WTC11 (cell line): ENCODE data around the gene SLC7A6. TPM values are rescaled to one million over a fixed set of nuclear protein-coding genes. Genes with fewer than 3 reads are reported as not detected.

ENCODE experiments used
- ATAC-seq: fragments of 200-7000 bp; cut with Tn5 transposase; 2 replicates; pipeline ENCODE4 v1.10.0; 2021; ENCODE audit warnings: mild to moderate bottlenecking, moderate library complexity
- CTCF ChIA-PET: fragments of 300-600 bp; sonication (Branson Sonifier 250); formaldehyde crosslinking; loops from one replicate; lab custom pipeline; 2021; ENCODE audit warnings: antibody characterized with exemption; lab: Charles Lee
- POLR2A ChIA-PET: fragments of 350-600 bp; sonication (Branson Sonifier 250); formaldehyde crosslinking; loops from one replicate; lab custom pipeline; 2021; ENCODE audit warnings: antibody characterized with exemption; lab: Charles Lee
- DNase-seq: peaks from one replicate; pipeline ENCODE4 v3.0.0; 2021; ENCODE audit warnings: low spot score
- H3K27ac Mint-ChIP-seq: 2 replicates; pipeline ENCODE4 v1.8.0; 2021; ENCODE audit warnings: mixed read lengths
- H3K27me3 Mint-ChIP-seq: 2 replicates; pipeline ENCODE4 v1.8.0; 2021; ENCODE audit warnings: low read depth, mild to moderate bottlenecking, moderate library complexity, mixed read lengths
- H3K36me3 Mint-ChIP-seq: 2 replicates; pipeline ENCODE4 v1.8.0; 2021; ENCODE audit warnings: mixed read lengths
- H3K4me1 Mint-ChIP-seq: 2 replicates; pipeline ENCODE4 v1.8.0; 2022; ENCODE audit warnings: mixed read lengths
- H3K4me3 Mint-ChIP-seq: 2 replicates; pipeline ENCODE4 v1.8.0; 2021; ENCODE audit warnings: mild to moderate bottlenecking, moderate library complexity, mixed read lengths
- H3K9me3 Mint-ChIP-seq: 2 replicates; pipeline ENCODE4 v1.8.0; 2021; ENCODE audit warnings: mixed read lengths
- ATF1 ChIP-seq: sonication (generic); formaldehyde crosslinking; IDR thresholded peaks from 2 replicates; pipeline ENCODE4 v1.8.1; 2023; ENCODE audit warnings: mild to moderate bottlenecking, moderate library complexity, missing genetic modification reagents
- ATF2 ChIP-seq: sonication (generic); formaldehyde crosslinking; IDR thresholded peaks from 2 replicates; pipeline ENCODE4 v1.8.1; 2022; ENCODE audit warnings: low read depth, missing genetic modification reagents, borderline replicate concordance
- ATF6 ChIP-seq: sonication (generic); formaldehyde crosslinking; IDR thresholded peaks from 2 replicates; pipeline ENCODE4 v1.8.1; 2023; ENCODE audit warnings: mild to moderate bottlenecking, missing genetic modification reagents
- CREB1 ChIP-seq: sonication (generic); formaldehyde crosslinking; IDR thresholded peaks from 2 replicates; pipeline ENCODE4 v1.8.0; 2023; ENCODE audit warnings: mild to moderate bottlenecking, missing genetic modification reagents
- CREM ChIP-seq: sonication (generic); formaldehyde crosslinking; IDR thresholded peaks from 2 replicates; pipeline ENCODE4 v1.8.1; 2022; ENCODE audit warnings: mild to moderate bottlenecking, missing genetic modification reagents, moderate library complexity
- ELF4 ChIP-seq: sonication (generic); formaldehyde crosslinking; IDR thresholded peaks from 2 replicates; pipeline ENCODE4 v1.8.1; 2022; ENCODE audit warnings: low read depth, mild to moderate bottlenecking, moderate library complexity, missing genetic modification reagents
- ESRRA ChIP-seq: sonication (generic); formaldehyde crosslinking; IDR thresholded peaks from 2 replicates; pipeline ENCODE4 v1.8.1; 2022; ENCODE audit warnings: mild to moderate bottlenecking, missing genetic modification reagents, borderline replicate concordance
- FOXK1 ChIP-seq: sonication (generic); formaldehyde crosslinking; IDR thresholded peaks from 2 replicates; pipeline ENCODE4 v1.8.0; 2022; ENCODE audit warnings: mild to moderate bottlenecking, moderate library complexity, missing genetic modification reagents
- FOXP4 ChIP-seq: sonication (generic); formaldehyde crosslinking; IDR thresholded peaks from 2 replicates; pipeline ENCODE4 v1.8.0; 2022; ENCODE audit warnings: mild to moderate bottlenecking, missing genetic modification reagents
- GTF2I ChIP-seq: fragments of 250-450 bp; sonication (Bioruptor Pico); conservative IDR thresholded peaks from 2 replicates; pipeline ENCODE4 v1.4.0; 2021; ENCODE audit warnings: mild to moderate bottlenecking
- MLX ChIP-seq: sonication (generic); formaldehyde crosslinking; IDR thresholded peaks from 2 replicates; pipeline ENCODE4 v1.8.1; 2023; ENCODE audit warnings: mild to moderate bottlenecking, missing genetic modification reagents, moderate library complexity
- NR1H2 ChIP-seq: sonication (generic); formaldehyde crosslinking; IDR thresholded peaks from 2 replicates; pipeline ENCODE4 v1.9.0; 2021; ENCODE audit warnings: mild to moderate bottlenecking, moderate library complexity, missing genetic modification reagents
- NR2C2 ChIP-seq: sonication (generic); formaldehyde crosslinking; IDR thresholded peaks from 2 replicates; pipeline ENCODE4 v1.8.0; 2022; ENCODE audit warnings: mild to moderate bottlenecking, missing genetic modification reagents
- RELA ChIP-seq: sonication (generic); formaldehyde crosslinking; IDR thresholded peaks from 2 replicates; pipeline ENCODE4 v1.8.1; 2022; ENCODE audit warnings: missing genetic modification reagents, mild to moderate bottlenecking, borderline replicate concordance
- TCF7 ChIP-seq: sonication (generic); formaldehyde crosslinking; IDR thresholded peaks from 2 replicates; pipeline ENCODE4 v1.8.0; 2022; ENCODE audit warnings: mild to moderate bottlenecking, low read depth, missing genetic modification reagents, moderate library complexity
- ZNF121 ChIP-seq: sonication (generic); formaldehyde crosslinking; IDR thresholded peaks from 2 replicates; pipeline ENCODE4 v1.8.0; 2023; ENCODE audit warnings: missing genetic modification reagents
- ZNF263 ChIP-seq: sonication (generic); formaldehyde crosslinking; IDR thresholded peaks from 2 replicates; pipeline ENCODE4 v1.8.1; 2022; ENCODE audit warnings: low read depth, mild to moderate bottlenecking, moderate library complexity, missing genetic modification reagents
- ZNF281 ChIP-seq: sonication (generic); formaldehyde crosslinking; IDR thresholded peaks from 2 replicates; pipeline ENCODE4 v1.8.0; 2023; ENCODE audit warnings: mild to moderate bottlenecking, missing genetic modification reagents
- ZNF396 ChIP-seq: fragments of 250-450 bp; sonication (Bioruptor Pico); IDR thresholded peaks from 2 replicates; pipeline ENCODE4 v1.8.0; 2021; ENCODE audit warnings: mild to moderate bottlenecking, moderate library complexity, borderline replicate concordance
- ZNF671 ChIP-seq: fragments of 250-450 bp; sonication (Bioruptor Pico); IDR thresholded peaks from 2 replicates; pipeline ENCODE4 v1.8.0; 2021; ENCODE audit warnings: mild to moderate bottlenecking
- total RNA-seq: library from RNA; stranded (reverse); gene quantifications from 3 replicates; pipeline ENCODE4 v1.2.3, GENCODE V29; 2021

Gene SLC7A6
- total RNA-seq, 1 experiment from 2014 or later = 27.4 TPM

GRCh38 chr16:68345351-68345810, 81.1 kb downstream of the SLC7A6 start:
- H3K27ac Mint-ChIP-seq = no peak overlapping the region
- DNase-seq = no peak
- no peak for ATAC-seq
- H3K36me3 Mint-ChIP-seq = peaks cover 53% of the 10 kb centered on the region
- no peaks in the 10 kb centered on the region for H3K27me3 Mint-ChIP-seq
- no peaks in the 10 kb centered on the region for H3K9me3 Mint-ChIP-seq
- 0 out of 2 replicates have a peak, but pooled peaks cover 3% of the 10 kb centered on the region for H3K4me1 Mint-ChIP-seq
- POLR2A ChIA-PET = no interaction called here
- CTCF ChIA-PET = interaction anchor here (0.6 kb wide), 1 partner anchor 83 kb away, joined by 3 read pairs; no protein-coding TSS in a partner anchor
- no peak overlapping the region for H3K4me3 Mint-ChIP-seq
- TF ChIP-seq ESRRA (CRISPR knock-in tag) = no peak
- no peak for TF ChIP-seq ELF4 (CRISPR knock-in tag)
- no peak for TF ChIP-seq NR2C2
- no peak for TF ChIP-seq ZNF263 (CRISPR knock-in tag)
- TF ChIP-seq FOXK1 (CRISPR knock-in tag) = no peak

- ATAC-seq = no peak
- H3K27me3 Mint-ChIP-seq = no peaks in the 10 kb centered on the region
- ChIA-PET POLR2A (no interaction called here), CTCF (no interaction called here)
- 0 out of 2 replicates have a peak, but pooled peaks cover 3% of the 10 kb centered on the region for H3K4me1 Mint-ChIP-seq
- no peaks in the 10 kb centered on the region for H3K9me3 Mint-ChIP-seq
- no peak overlapping the region for H3K4me3 Mint-ChIP-seq
- no peak overlapping the region for H3K27ac Mint-ChIP-seq
- no peak for DNase-seq
- TF ChIP-seq ATF1 (no peak), ZNF281 (CRISPR knock-in tag) (no peak), TCF7 (CRISPR knock-in tag) (no peak), RELA (no peak), ZNF396 (no peak), ATF6 (CRISPR knock-in tag) (no peak)
- H3K36me3 Mint-ChIP-seq = peaks cover 48% of the 10 kb centered on the region
Observed at GRCh38 chr16:68345958-68346635, 81.8 kb downstream of the SLC7A6 start.

- Mint-ChIP-seq H3K9me3 (no peaks in the 10 kb centered on the region), H3K4me3 (no peak overlapping the region), H3K27ac (no peak overlapping the region; the same call in 1 of the 2 replicates), H3K36me3 (peaks cover 45% of the 10 kb centered on the region), H3K27me3 (no peaks in the 10 kb centered on the region), H3K4me1 (0 out of 2 replicates have a peak, but pooled peaks cover 3% of the 10 kb centered on the region)
- ATAC-seq (no peak), DNase-seq (no peak)
- ChIA-PET POLR2A (interaction anchor here (0.6 kb wide), 1 partner anchor 325 kb away, joined by 3 read pairs; no protein-coding TSS in a partner anchor), CTCF (interaction anchor here (0.6 to 0.7 kb wide), 2 partner anchors 20 to 83 kb away, joined by 4 to 5 read pairs; partner anchors contain the start of gene SLC7A6)
- TF ChIP-seq GTF2I (CRISPR knock-in tag) (no peak), ZNF671 (CRISPR knock-in tag) (no peak), RELA (no peak), NR1H2 (no peak), ATF2 (no peak), CREB1 (CRISPR knock-in tag) (no peak), FOXP4 (CRISPR knock-in tag) (no peak), FOXK1 (CRISPR knock-in tag) (no peak), MLX (CRISPR knock-in tag) (no peak), ZNF121 (CRISPR knock-in tag) (no peak), CREM (no peak)
Observed at GRCh38 chr16:68346892-68347480, 82.7 kb downstream of the SLC7A6 start.
